Pancreas (tissue), 10 donors: ENCODE data around the gene ASB1. TPM values are rescaled to one million over a fixed set of nuclear protein-coding genes. Genes with fewer than 3 reads are reported as not detected.

Experiments
- ATAC-seq, 4 donors: fragments of 200-7000 bp; cut with Tn5 transposase; one replicate each; pipeline versions ENCODE4 v1.8.0 to v1.9.1; 2020; ENCODE audit warnings: mild to moderate bottlenecking in 4 of 4, moderate library complexity in 4 of 4
- DNase-seq, 6 donors: peaks; one replicate each; pipeline ENCODE4 v3.0.0-alpha.2; 2020
- FAIRE-seq: peaks from 2 replicates; lab custom pipeline; 2012; peaks lifted over from hg19 to GRCh38; lab: Jason Lieb, UNC
- H3K27ac ChIP-seq, 4 donors: fragments of 200-600 bp; sonication (generic); 1 replicate in 3 of 4; 2 replicates in 1 of 4; pipeline versions ENCODE4 v1.5.0 to v1.8.0; 2020
- H3K27me3 ChIP-seq, 4 donors: fragments of 200-600 bp; one replicate each; pipeline ENCODE4 v1.8.0; 2021
- H3K36me3 ChIP-seq, 3 donors: fragments of 200-600 bp; sonication (generic) in 1 of 3; one replicate each; pipeline versions ENCODE4 v1.5.0 to v1.8.0; 2020 to 2021
- H3K4me1 ChIP-seq, 3 donors: fragments of 200-600 bp; one replicate each; pipeline ENCODE4 v1.8.0; 2021
- H3K4me3 ChIP-seq, 4 donors: fragments of 200-600 bp; sonication (generic) in 2 of 4; one replicate each; pipeline versions ENCODE4 v1.5.0 to v1.8.0; 2020 to 2021
- H3K9me3 ChIP-seq, 4 donors: fragments of 200-600 bp; one replicate each; pipeline ENCODE4 v1.8.0; 2021
- WGBS, 2 donors: extraction: QIAGEN DNeasy Blood & Tissue Kit; methylation state at CpG; one replicate each; pipeline ENCODE4 v1.1.7; 2013; 5-methylcytosine and 5-hydroxymethylcytosine counted together
- intact Hi-C, 3 donors: fragments of 100-400 bp; cut with DNase I; formaldehyde crosslinking; loops; one replicate each; pipeline versions ENCODE4 v1.11.1 to v1.14.2; 2022
- polyA plus RNA-seq, 2 donors: library from polyadenylated mRNA; stranded (reverse); fragments of 200-250 nt; gene quantifications; one replicate each; pipeline ENCODE4 v1.2.3, GENCODE V29; 2013
- total RNA-seq, 6 donors: library from RNA; stranded (reverse); fragmentation: NEBNext Ultra II Directional in 4 of 6; extraction: Animal tissue kit (Norgen Biotek cat#: 25700) in 4 of 6; gene quantifications; one replicate each; pipeline versions ENCODE4 v1.2.1 to v1.2.4, GENCODE V29; 2021 to 2023
- TF ChIP-seq, protein P1 (sequence below), 4 donors: fragments of 200-600 bp; sonication (generic) in 3 of 4; IDR thresholded peaks; one replicate each; pipeline versions ENCODE4 v1.5.0 to v1.8.0; 2021; ENCODE audit warnings: antibody characterized with exemption in 4 of 4
- donor health status: healthy with polysubstance abuse.
- donor health status: DM: no; HTN: no; CAD: no; lungs with moderate emphysema.
- donor health status: DM: no; HTN: no; CAD: no.
- donor health status: control.
- donor health status: control.
- donor health status: Bipolar disorder and iron deficiency.
- donor health status: DM: yes; HTN: yes; CAD: no.
- donor health status: DM: no; HTN: no; CAD: no.
- donor health status: DM: no; HTN: no; CAD: no.
- donor health status: DM: yes; HTN: yes; CAD: no.

The ASB1 gene
- total and polyA plus RNA-seq, 8 donors = 11.3 to 25.1 (median 13.8) TPM

- no peaks in the 10 kb centered on the region for H3K9me3 ChIP-seq
- WGBS, 2 donors = 89 to 91% methylated on average over 21 of the region's 21 CpGs
- ATAC-seq = no peak
- H3K27me3 ChIP-seq = no peaks in the 10 kb centered on the region
- no peak overlapping the region for H3K27ac ChIP-seq
- no peak for DNase-seq
- no peaks in the 10 kb centered on the region for H3K4me1 ChIP-seq
- FAIRE-seq = no peak
- intact Hi-C loops = no loop called here
- no peak overlapping the region for H3K4me3 ChIP-seq
- TF ChIP-seq, protein P1, sequence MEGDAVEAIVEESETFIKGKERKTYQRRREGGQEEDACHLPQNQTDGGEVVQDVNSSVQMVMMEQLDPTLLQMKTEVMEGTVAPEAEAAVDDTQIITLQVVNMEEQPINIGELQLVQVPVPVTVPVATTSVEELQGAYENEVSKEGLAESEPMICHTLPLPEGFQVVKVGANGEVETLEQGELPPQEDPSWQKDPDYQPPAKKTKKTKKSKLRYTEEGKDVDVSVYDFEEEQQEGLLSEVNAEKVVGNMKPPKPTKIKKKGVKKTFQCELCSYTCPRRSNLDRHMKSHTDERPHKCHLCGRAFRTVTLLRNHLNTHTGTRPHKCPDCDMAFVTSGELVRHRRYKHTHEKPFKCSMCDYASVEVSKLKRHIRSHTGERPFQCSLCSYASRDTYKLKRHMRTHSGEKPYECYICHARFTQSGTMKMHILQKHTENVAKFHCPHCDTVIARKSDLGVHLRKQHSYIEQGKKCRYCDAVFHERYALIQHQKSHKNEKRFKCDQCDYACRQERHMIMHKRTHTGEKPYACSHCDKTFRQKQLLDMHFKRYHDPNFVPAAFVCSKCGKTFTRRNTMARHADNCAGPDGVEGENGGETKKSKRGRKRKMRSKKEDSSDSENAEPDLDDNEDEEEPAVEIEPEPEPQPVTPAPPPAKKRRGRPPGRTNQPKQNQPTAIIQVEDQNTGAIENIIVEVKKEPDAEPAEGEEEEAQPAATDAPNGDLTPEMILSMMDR (IDR thresholded peaks at IDR 0.05) = no peak
- no peaks in the 10 kb centered on the region for H3K36me3 ChIP-seq
Measured at GRCh38 chr2:238499731-238500580, 73.2 kb downstream of the ASB1 start.

- no peak overlapping the region for H3K27ac ChIP-seq
- 82 to 91% methylated on average over 5 of the region's 5 CpGs for WGBS, 2 donors
- H3K4me1 ChIP-seq = no peaks in the 10 kb centered on the region
- H3K4me3 ChIP-seq = no peak overlapping the region
- ATAC-seq = no peak
- H3K9me3 ChIP-seq = no peaks in the 10 kb centered on the region
- no peak for FAIRE-seq
- no peaks in the 10 kb centered on the region for H3K36me3 ChIP-seq
- DNase-seq = no peak
- H3K27me3 ChIP-seq = no peaks in the 10 kb centered on the region
- intact Hi-C loops = no loop called here
- TF ChIP-seq, protein P1 (IDR thresholded peaks at IDR 0.05) = no peak
Measured at GRCh38 chr2:238501311-238501710, 74.6 kb downstream of the ASB1 start.

Other genes with a start within 250 kb of the ASB1 start
- gene ILKAP, start 223.2 kb upstream of the ASB1 start, total RNA-seq = 10 to 100 TPM; 14.0 to 25.5 (median 19.3) TPM
- gene ILKAP, start 223.2 kb upstream of the ASB1 start, polyA plus RNA-seq = 10 to 100 TPM; 62.8 to 91.6 TPM
- 10 to 100 TPM in 4 of 6 donors, 1 to 10 TPM in 2; 4.9 to 18.9 (median 16.0) TPM for gene HES6, start 186.9 kb upstream of the ASB1 start, total RNA-seq
- 10 to 100 TPM; 11.1 to 22.7 TPM for gene HES6, start 186.9 kb upstream of the ASB1 start, polyA plus RNA-seq
- 10 to 100 TPM in 2 of 6 donors, 1 to 10 TPM in 4; 7.8 to 11.7 (median 9.3) TPM for gene PER2, start 138.3 kb upstream of the ASB1 start, total RNA-seq
- gene PER2, start 138.3 kb upstream of the ASB1 start, polyA plus RNA-seq = 10 to 100 TPM in 1 of 2 donors, 1 to 10 TPM in 1; 6.9 to 12.2 TPM
- gene TRAF3IP1, start 106.4 kb upstream of the ASB1 start, total RNA-seq = 10 to 100 TPM in 1 of 6 donors, 1 to 10 TPM in 5; 4.9 to 10.3 (median 7.9) TPM
- 1 to 10 TPM; 4.7 to 7.0 TPM for gene TRAF3IP1, start 106.4 kb upstream of the ASB1 start, polyA plus RNA-seq